ENCODE data around the gene FAM241B.

DNA sequence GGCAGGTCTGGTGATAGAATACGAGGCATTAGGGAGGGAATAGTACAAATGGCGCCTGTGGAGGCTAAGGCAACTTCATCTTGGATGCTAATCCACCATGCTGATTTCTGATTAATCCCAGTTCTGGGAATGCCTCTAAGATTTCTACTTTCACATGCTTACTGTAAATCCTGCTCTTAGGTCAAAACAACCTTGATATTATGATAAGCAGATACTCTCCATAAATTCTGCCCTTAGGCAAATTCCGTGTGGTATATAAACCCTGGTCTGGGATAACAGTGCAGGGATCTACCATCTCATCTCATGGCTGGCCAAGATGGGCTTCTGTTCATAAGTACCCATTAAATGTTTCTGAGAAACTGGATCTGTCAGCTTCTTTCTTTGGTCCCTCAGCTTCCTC, 45.4 kb upstream of the FAM241B start:
- TF ChIP-seq, protein P1, sequence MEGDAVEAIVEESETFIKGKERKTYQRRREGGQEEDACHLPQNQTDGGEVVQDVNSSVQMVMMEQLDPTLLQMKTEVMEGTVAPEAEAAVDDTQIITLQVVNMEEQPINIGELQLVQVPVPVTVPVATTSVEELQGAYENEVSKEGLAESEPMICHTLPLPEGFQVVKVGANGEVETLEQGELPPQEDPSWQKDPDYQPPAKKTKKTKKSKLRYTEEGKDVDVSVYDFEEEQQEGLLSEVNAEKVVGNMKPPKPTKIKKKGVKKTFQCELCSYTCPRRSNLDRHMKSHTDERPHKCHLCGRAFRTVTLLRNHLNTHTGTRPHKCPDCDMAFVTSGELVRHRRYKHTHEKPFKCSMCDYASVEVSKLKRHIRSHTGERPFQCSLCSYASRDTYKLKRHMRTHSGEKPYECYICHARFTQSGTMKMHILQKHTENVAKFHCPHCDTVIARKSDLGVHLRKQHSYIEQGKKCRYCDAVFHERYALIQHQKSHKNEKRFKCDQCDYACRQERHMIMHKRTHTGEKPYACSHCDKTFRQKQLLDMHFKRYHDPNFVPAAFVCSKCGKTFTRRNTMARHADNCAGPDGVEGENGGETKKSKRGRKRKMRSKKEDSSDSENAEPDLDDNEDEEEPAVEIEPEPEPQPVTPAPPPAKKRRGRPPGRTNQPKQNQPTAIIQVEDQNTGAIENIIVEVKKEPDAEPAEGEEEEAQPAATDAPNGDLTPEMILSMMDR (conservative IDR thresholded peaks at IDR 0.05): no peak
- TF ChIP-seq ZFX (IDR thresholded peaks at IDR 0.05): no peak
